HepG2 (cell line): ENCODE data around the gene CHEK1. TPM values are rescaled to one million over a fixed set of nuclear protein-coding genes. Genes with fewer than 3 reads are reported as not detected.
A peak's percentile ranks its signal among the peaks of the same experiment; 100 is the strongest.

Experiments
- ATAC-seq: fragments of 200-7000 bp; cut with Tn5 transposase; 3 replicates; pipeline ENCODE4 v1.9.1; 2020; ENCODE audit warnings: mild to moderate bottlenecking, moderate library complexity
- BruUV-seq: library from RNA; stranded (reverse); fragments of 400-500 nt; replicated peaks from 2 replicates; lab custom pipeline; 2021; lab: Mats Ljungman, UMichigan
- CTCF ChIA-PET: fragments of 300-600 bp; formaldehyde crosslinking; extraction: SDS; loops from one replicate; lab custom pipeline; 2021; ENCODE audit warnings: low total read pairs, inconsistent platforms, low intra/inter-chr PET ratio; lab: Yijun Ruan, JAX
- POLR2A ChIA-PET: fragments of 350-600 bp; sonication (Branson Sonifier 250); formaldehyde crosslinking; loops from one replicate; lab custom pipeline; 2020; ENCODE audit warnings: antibody characterized with exemption, inconsistent platforms; lab: Yijun Ruan, JAX
- DNase-seq: peaks from one replicate; pipeline ENCODE4 v3.0.0-alpha.2; 2015; ENCODE audit warnings: low spot score
- FAIRE-seq: peaks from 3 replicates; lab custom pipeline; 2011; peaks lifted over from hg19 to GRCh38; lab: Jason Lieb, UNC
- H2AFZ ChIP-seq: one replicate; pipeline ENCODE4 v1.6.1; 2011; ENCODE audit warnings: low read length, inconsistent platforms
- H3K27ac ChIP-seq: fragments of 300-600 bp; 3 replicates; pipeline ENCODE4 v1.8.0; 2011; ENCODE audit warnings: mixed run types, mild to moderate bottlenecking, mixed read lengths, low read length, inconsistent platforms; ENCODE audit not compliant: insufficient read depth; ENCODE audit errors: extremely low read length
- H3K27me3 ChIP-seq, 2 experiments: fragments of 200-600 bp in 1 of 2; 2 replicates in 1 of 2; 3 replicates in 1 of 2; pipeline versions ENCODE4 v1.6.0 to v1.8.0; 2011; ENCODE audit warnings: low read length in 2 of 2, mild to moderate bottlenecking in 2 of 2, moderate library complexity in 2 of 2, inconsistent platforms in 1 of 2; ENCODE audit not compliant: insufficient read depth in 2 of 2, control insufficient read depth in 1 of 2
- H3K36me3 ChIP-seq, 2 experiments: fragments of 200-600 bp in 1 of 2; replicated peaks in 1 of 2; 2 replicates in 1 of 2; 3 replicates in 1 of 2; pipeline versions ENCODE4 v1.5.1 to v1.8.0; 2011; ENCODE audit warnings: low read length in 2 of 2, inconsistent platforms in 1 of 2; ENCODE audit not compliant: insufficient read depth in 2 of 2, control insufficient read depth in 1 of 2
- H3K4me1 ChIP-seq: 2 replicates; pipeline ENCODE4 v1.5.1; 2012; ENCODE audit warnings: low read length, inconsistent platforms; ENCODE audit not compliant: insufficient read depth
- H3K4me2 ChIP-seq: 2 replicates; pipeline ENCODE4 v1.6.0; 2011; ENCODE audit warnings: low read depth, low read length, inconsistent platforms
- H3K4me3 ChIP-seq, 3 experiments: fragments of 200-600 bp in 1 of 3; sonication (generic), shearing (Covaris generic) in 1 of 3; replicated peaks in 1 of 3; 2 replicates each; pipeline ENCODE4 v1.5.1; 2011 to 2016; ENCODE audit warnings: low read length in 3 of 3, inconsistent platforms in 2 of 3, low read depth in 2 of 3, mild to moderate bottlenecking in 2 of 3, control low read depth in 1 of 3, mixed read lengths in 1 of 3; ENCODE audit not compliant: insufficient read depth in 1 of 3
- H3K79me2 ChIP-seq: one replicate; pipeline ENCODE4 v1.6.1; 2011; ENCODE audit warnings: low read length, inconsistent platforms; ENCODE audit not compliant: insufficient read depth
- H3K9ac ChIP-seq: 2 replicates; pipeline ENCODE4 v1.6.0; 2011; ENCODE audit warnings: mild to moderate bottlenecking, low read depth, low read length, inconsistent platforms; ENCODE audit not compliant: insufficient read depth
- H3K9me3 ChIP-seq: 2 replicates; pipeline ENCODE4 v1.5.1; 2012; ENCODE audit warnings: mild to moderate bottlenecking, low read length
- H4K20me1 ChIP-seq: 2 replicates; pipeline ENCODE4 v1.6.0; 2011; ENCODE audit warnings: inconsistent platforms, mild to moderate bottlenecking, low read length, moderate library complexity; ENCODE audit not compliant: insufficient read depth
- ARNTL ChIP-seq: sonication (generic); formaldehyde crosslinking; IDR thresholded peaks from 2 replicates; pipeline ENCODE4 v1.4.0; 2020; ENCODE audit warnings: mild to moderate bottlenecking, missing genetic modification reagents
- CEBPB ChIP-seq: IDR thresholded peaks from 2 replicates; pipeline ENCODE4 v1.6.1; 2011; ENCODE audit warnings: low read depth, low read length, improper control_type of control experiment, borderline replicate concordance
- GATAD1 ChIP-seq: IDR thresholded peaks from 2 replicates; pipeline ENCODE4 v1.6.1; 2016; ENCODE audit warnings: missing genetic modification reagents, missing compliant biosample characterization
- HOXA9 ChIP-seq: sonication (generic); formaldehyde crosslinking; IDR thresholded peaks from 2 replicates; pipeline ENCODE4 v1.8.1; 2022; ENCODE audit warnings: missing genetic modification reagents, mild to moderate bottlenecking, moderate library complexity, borderline replicate concordance
- KLF15 ChIP-seq: sonication (generic); formaldehyde crosslinking; IDR thresholded peaks from 2 replicates; pipeline ENCODE4 v1.8.1; 2023; ENCODE audit warnings: borderline replicate concordance, mild to moderate bottlenecking, inconsistent platforms, missing genetic modification reagents, mixed read lengths
- PRPF4 ChIP-seq: fragments of 200-400 bp; formaldehyde crosslinking; IDR thresholded peaks from 2 replicates; pipeline ENCODE4 v1.6.1; 2016; ENCODE audit warnings: low read length, low read depth; ENCODE audit not compliant: poor library complexity, severe bottlenecking
- ZMAT3 ChIP-seq: sonication (generic); formaldehyde crosslinking; conservative IDR thresholded peaks from 2 replicates; pipeline ENCODE4 v1.7.0; 2021; ENCODE audit warnings: missing genetic modification reagents
- ZNF101 ChIP-seq: sonication (generic); formaldehyde crosslinking; IDR thresholded peaks from 2 replicates; pipeline ENCODE4 v1.4.0; 2020; ENCODE audit warnings: mild to moderate bottlenecking, low read depth, missing genetic modification reagents, borderline replicate concordance
- ZNF331 ChIP-seq: sonication (generic); formaldehyde crosslinking; IDR thresholded peaks from 2 replicates; pipeline ENCODE4 v1.4.0; 2020; ENCODE audit warnings: missing genetic modification reagents
- ZNF414 ChIP-seq: sonication (generic); formaldehyde crosslinking; IDR thresholded peaks from 2 replicates; pipeline ENCODE4 v1.5.0; 2020; ENCODE audit warnings: missing genetic modification reagents
- ZNF512B ChIP-seq: sonication (generic); formaldehyde crosslinking; IDR thresholded peaks from 2 replicates; pipeline ENCODE4 v1.5.1; 2020; ENCODE audit warnings: missing genetic modification reagents, mild to moderate bottlenecking, borderline replicate concordance
- ZNF670 ChIP-seq: sonication (generic); formaldehyde crosslinking; IDR thresholded peaks from 2 replicates; pipeline ENCODE4 v1.8.0; 2022; ENCODE audit warnings: mild to moderate bottlenecking, missing genetic modification reagents, borderline replicate concordance
- WGBS: methylation state at CpG from one replicate; pipeline ENCODE4 v1.1.6; 2017; ENCODE audit warnings: low lambda C conversion rate; 5-methylcytosine and 5-hydroxymethylcytosine counted together
- in situ Hi-C: cut with HindIII; loops from 2 replicates; pipeline ENCODE4 v1.10.0; 2017; ENCODE audit warnings: low pct_unique_long_range_greater_than_20kb; ENCODE audit not compliant: extremely low pct_ligation_motif_present
- intact Hi-C: fragments of 100-400 bp; cut with micrococcal nuclease; formaldehyde crosslinking; loops from one replicate; pipeline ENCODE4 v1.10.0; 2022; ENCODE audit not compliant: unreplicated experiment
- polyA plus RNA-seq, 8 experiments: library from polyadenylated mRNA; depleted of rRNA in 3 of 8; stranded (reverse) in 7 of 8; unstranded in 1 of 8; fragments of >200 nt; fragmentation: Illumina TruSeq in 4 of 8; extraction: Trizol in 4 of 8; gene quantifications; 2 replicates each; pipeline versions ENCODE4 v1.2.1 to v1.2.3, GENCODE V29; 2011 to 2016; ENCODE audit warnings: low read depth in 4 of 8, missing spikeins in 1 of 8, mixed read lengths in 1 of 8; ENCODE audit not compliant: insufficient read depth in 1 of 8
- total RNA-seq, 5 experiments: library from RNA; depleted of rRNA; stranded (reverse); fragments of >200 nt; fragmentation: Illumina TruSeq; extraction: Trizol; gene quantifications; 2 replicates each; pipeline ENCODE4 v1.2.3, GENCODE V29; 2016; ENCODE audit warnings: low read depth in 1 of 5
- TF ChIP-seq, protein P1 (sequence below): sonication (generic); formaldehyde crosslinking; IDR thresholded peaks from 2 replicates; pipeline ENCODE4 v1.9.0; 2021; ENCODE audit warnings: missing genetic modification reagents, mild to moderate bottlenecking, borderline replicate concordance

Gene CHEK1
- total and polyA plus RNA-seq, 2 of the 13 experiments (the other 11 are each of a cell fraction or from before 2014, with no cell fraction given) = 17.8 to 83.2 TPM

DNA sequence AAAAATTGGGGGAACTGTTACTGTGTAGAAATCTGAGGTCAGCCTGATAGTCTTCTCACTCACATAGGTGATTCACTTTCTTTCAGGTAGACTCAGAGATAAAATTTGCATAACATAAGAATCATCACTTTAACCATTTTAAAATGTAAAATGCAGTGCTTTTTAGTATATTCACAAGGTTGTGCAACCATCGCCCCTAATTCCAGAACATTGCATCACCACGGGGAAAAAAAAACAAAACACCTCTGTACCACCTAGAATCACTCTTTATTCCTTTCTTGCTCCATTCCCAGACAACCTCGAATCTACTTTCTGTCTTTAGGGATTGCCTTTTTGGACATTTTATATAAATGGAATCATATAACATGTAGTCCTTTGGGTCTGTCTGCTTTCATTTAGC is 20.9 kb downstream of the CHEK1 start:
- no peak for FAIRE-seq
- intact Hi-C loops (no loop called here), in situ Hi-C loops (loop anchor here (25.0 kb wide), 1 partner anchor 566 kb away; the partner anchor contains the start of genes FAM118B and RPUSD4)
- ChIA-PET CTCF (no interaction called here), POLR2A (no interaction called here)
- ATAC-seq = no peak
- BruUV-seq = no TSS peak
- Histone ChIP-seq H3K79me2 (peaks cover 3% of the 10 kb centered on the region), H4K20me1 (no peaks in the 10 kb centered on the region), H3K9me3 (no peaks in the 10 kb centered on the region), H3K27me3 (no peaks in the 10 kb centered on the region), H3K36me3 (peaks cover 1 to 60% of the 10 kb centered on the region in 2 experiments; a peak in 3 of 5 replicates), H3K27ac (no peak overlapping the region), H3K4me1 (no peaks in the 10 kb centered on the region), H3K4me2 (no peak overlapping the region), H3K4me3 (no peak overlapping the region), H3K9ac (no peak overlapping the region), H2AFZ (no peak overlapping the region)
- WGBS = 91% methylated on average over 3 of the region's 3 CpGs
- TF ChIP-seq CEBPB = peak; percentile 59; the same call in 1 of the 2 replicates
- TF ChIP-seq ZMAT3 (CRISPR knock-in tag) = no peak
- DNase-seq = no peak

DNA sequence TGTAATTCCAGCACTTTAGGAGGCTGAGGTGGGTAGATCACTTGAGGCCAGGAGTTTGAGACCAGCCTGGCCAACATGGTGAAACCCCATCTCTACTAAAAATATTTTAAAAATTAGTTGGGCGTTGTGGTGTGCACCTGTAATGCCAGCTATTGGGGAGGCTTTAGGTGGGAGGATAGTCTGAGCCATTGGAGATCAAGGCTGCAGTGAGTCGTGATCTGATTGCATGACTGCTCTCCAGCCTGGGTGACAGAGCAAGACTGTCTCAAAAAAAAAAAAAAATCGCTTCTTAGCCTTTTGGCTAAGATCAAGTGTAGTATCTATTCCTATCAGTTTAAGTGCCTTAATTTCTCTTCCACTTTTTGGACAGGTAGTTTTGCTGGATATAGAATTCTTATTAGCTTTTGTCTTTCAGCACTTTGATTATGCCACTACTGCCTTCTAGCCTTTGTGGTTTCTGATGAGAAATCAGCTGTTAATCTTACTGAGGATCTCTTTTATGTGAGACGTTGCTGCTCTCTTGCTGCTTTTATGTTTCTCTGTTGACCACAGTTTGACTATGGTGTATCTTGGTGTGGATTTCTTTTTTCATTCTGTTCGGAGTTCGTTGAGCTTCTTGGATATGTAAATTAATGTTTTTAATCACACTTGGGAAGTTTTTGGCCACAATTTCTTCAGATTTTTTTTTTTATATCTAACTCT is 24.7 kb downstream of the CHEK1 start:
- Histone ChIP-seq H3K36me3 (peaks cover 4 to 66% of the 10 kb centered on the region in 2 experiments; a peak in 3 of 5 replicates), H3K9me3 (no peaks in the 10 kb centered on the region), H3K4me2 (no peak overlapping the region), H3K79me2 (peaks cover 3% of the 10 kb centered on the region), H3K27ac (no peak overlapping the region), H3K9ac (no peak overlapping the region), H3K27me3 (no peaks in the 10 kb centered on the region), H4K20me1 (no peaks in the 10 kb centered on the region), H3K4me1 (no peaks in the 10 kb centered on the region), H2AFZ (no peak overlapping the region), H3K4me3 (no peak overlapping the region)
- intact Hi-C loops = no loop called here
- FAIRE-seq (no peak), ATAC-seq (no peak), DNase-seq (no peak)
- POLR2A ChIA-PET = no interaction called here
- in situ Hi-C loops = loop anchor here (25.0 kb wide), 1 partner anchor 563 kb away; the partner anchor contains the start of genes FAM118B and RPUSD4
- 95% methylated on average over 6 of the region's 6 CpGs for WGBS
- CTCF ChIA-PET = no interaction called here
- BruUV-seq = no TSS peak
- no peak for TF ChIP-seq ZNF670
- no peak for TF ChIP-seq PRPF4
- no peak for TF ChIP-seq ARNTL (CRISPR knock-in tag)
- no peak for TF ChIP-seq ZNF331
- TF ChIP-seq HOXA9 (CRISPR knock-in tag) = no peak
- TF ChIP-seq, protein P1, sequence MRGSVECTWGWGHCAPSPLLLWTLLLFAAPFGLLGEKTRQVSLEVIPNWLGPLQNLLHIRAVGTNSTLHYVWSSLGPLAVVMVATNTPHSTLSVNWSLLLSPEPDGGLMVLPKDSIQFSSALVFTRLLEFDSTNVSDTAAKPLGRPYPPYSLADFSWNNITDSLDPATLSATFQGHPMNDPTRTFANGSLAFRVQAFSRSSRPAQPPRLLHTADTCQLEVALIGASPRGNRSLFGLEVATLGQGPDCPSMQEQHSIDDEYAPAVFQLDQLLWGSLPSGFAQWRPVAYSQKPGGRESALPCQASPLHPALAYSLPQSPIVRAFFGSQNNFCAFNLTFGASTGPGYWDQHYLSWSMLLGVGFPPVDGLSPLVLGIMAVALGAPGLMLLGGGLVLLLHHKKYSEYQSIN (CRISPR knock-in tag) = no peak
- no peak for TF ChIP-seq ZNF414 (CRISPR knock-in tag)
- no peak for TF ChIP-seq ZNF512B
- no peak for TF ChIP-seq KLF15 (CRISPR knock-in tag)
- TF ChIP-seq ZNF101 = no peak
- TF ChIP-seq GATAD1 (CRISPR knock-in tag) = no peak
